HG02763 (cell line): ENCODE data around the gene ARPC1B.
"Not testable (repeated sequence)": the region's sequence is repeated elsewhere in the genome, so short reads cannot be mapped to it uniquely, and the experiment has no call there.

ENCODE experiments used
- ATAC-seq: cut with Tn5 transposase; IDR thresholded peaks from one replicate; pipeline ENCODE4 v1.9.1; 2021; ENCODE audit warnings: mild to moderate bottlenecking, moderate library complexity; ENCODE audit not compliant: unreplicated experiment

Gene ARPC1B

DNA sequence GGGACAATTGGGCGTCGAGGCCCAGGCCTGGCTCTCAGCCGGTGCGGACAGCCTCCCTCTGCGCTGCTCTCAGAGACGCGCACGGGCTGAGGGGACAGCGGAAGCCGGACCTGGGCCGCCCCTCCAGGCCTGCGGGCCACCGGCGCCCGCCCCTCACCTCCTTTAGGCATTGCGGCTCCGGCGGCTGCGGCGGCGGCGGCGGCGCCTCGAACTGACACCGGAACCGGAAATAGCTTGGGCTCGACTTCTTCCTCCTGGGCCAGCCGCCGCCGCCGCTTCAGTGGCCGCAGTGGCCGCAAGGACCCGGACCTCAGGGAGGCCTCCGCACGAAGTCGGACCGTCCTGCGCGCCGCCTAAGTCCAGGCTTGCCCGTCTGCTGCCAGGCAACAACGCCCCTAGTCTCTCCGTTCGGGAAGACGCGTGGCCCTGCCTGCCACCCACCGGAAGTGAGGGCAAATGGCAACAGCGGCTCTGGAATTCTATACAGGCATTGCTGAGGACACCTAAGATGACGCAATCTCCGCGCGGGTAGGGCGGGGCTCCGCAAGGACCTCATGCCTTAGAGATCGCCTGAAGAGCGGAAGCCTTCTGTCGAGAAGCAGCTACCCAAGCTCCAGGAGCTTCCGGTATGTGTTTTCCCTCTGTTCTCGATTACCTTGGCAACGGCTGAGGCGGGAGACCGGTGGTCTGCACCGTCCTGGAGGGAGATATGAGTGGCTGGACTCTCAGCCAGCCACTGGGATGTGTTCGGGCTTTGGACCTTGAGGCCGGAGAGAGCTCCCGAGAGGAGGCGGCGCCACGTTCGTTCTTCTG lies 34.1 kb downstream of the ARPC1B start, which contains the start of the genes BUD31 and PDAP1:
Gene BUD31 (plus strand): TSS at position 591 of the 813 bp plus-strand sequence. CDS start 2,124 bp downstream, outside the sequence.
Gene PDAP1 (minus strand): TSS at position 219 of the 813 bp plus-strand sequence. CDS start 49 bp downstream, at position 170.
- ATAC-seq = peak; percentile 74

DNA sequence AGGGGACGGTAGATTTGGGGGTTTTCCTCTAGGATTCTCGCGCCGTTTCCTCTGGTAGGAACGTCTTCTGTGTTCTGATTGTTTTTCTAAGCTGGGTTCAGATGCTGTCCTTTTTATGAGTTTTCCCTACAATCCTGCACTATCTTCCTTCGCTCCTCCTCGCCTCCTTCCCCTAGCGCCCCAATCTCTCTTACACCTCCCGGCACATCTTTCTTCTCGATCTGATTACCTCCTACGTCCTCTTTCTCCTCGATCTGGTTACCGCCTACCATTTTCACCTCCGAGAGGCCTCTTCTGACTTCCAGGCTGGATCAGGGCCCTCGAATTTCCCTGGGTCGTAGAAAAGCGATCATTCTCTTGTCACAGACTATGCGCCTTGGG lies 34.7 kb downstream of the ARPC1B start:
- ATAC-seq = peak; percentile 2

DNA sequence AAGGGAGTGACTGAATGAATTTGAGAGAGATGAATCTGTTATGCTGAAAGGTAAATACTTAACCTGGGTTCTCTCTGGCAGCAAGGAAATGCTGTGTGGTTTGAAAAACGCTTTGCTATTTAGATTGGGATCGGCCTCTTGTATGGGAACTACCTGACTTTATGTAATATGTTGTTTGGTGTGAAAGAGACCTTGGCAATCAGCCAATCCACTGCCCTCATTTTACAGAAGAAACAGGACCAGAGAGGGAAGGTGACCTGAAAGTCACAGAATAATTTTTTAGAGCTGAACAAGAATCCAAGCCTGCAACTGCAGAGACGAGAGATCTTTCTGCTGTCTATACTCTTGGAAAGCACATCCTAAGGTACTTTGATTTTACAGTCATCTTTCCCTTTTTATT lies 35.3 kb downstream of the ARPC1B start:
- ATAC-seq = no peak

DNA sequence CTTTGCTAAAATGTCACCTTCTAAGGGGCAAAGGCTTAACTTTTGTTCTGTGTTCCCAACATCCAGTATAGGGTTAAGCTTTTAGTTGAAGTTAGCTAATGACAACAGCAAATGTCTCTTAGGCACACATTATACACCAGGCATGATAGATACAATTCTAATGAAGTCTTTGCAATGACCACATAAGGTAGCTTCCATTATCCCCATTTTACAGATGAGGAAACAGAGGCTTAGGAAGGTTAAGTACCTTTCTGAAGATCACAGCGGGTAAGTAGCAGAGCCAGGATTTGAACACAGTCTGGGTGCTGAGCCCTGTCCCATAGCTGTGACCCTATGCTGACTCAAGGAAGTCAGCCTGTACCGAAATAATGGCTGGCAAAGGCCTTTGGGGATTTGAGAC lies 36.1 kb downstream of the ARPC1B start:
- no peak for ATAC-seq

DNA sequence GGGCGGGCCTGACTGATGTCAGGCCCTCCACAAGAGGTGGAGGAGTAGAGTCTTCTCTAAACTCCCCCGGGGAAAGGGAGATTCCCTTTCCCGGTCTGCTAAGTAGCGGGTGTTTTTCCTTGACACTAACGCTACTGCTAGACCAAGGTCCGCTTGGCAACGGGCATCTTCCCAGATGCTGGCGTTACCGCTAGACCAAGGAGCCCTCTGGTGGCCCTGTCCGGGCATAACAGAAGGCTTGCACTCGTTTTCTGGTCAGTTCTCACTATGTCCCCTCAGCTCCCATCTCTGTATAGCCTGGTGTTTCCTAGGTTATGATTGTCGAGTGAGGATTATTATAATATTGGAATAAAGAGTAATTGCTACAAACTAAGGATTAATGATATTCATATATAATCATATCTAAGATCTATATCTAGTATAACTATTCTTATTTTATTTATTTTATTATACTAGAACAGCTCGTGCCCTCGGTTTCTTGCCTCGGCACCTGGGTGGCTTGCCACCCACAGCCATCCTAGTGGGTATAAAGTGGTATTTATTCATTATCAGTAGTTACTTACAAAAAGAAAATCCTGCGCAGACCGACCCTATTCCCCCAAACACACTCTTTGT lies 41.1 kb downstream of the ARPC1B start:
- not testable (repeated sequence) for ATAC-seq

DNA sequence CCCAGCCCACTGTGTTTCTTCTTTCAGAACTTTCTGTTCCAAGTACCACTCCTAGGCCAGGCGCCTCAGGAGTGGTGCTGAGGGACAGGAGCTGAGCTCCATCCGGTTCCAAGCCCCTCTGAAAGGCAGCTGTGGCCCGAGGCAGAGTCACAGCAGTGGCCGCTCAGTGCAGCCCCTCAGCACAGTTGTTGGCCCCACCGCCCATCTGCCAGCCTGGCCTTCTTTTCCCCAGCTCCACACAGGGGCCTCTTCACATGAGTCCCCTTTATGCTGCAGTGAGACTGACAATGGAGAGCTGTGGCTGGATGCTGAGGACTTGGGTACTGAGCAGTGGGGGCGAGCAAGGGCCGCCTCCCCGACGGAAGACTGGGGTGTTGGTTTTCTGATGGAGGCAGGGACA lies 43.7 kb downstream of the ARPC1B start:
- no peak for ATAC-seq

DNA sequence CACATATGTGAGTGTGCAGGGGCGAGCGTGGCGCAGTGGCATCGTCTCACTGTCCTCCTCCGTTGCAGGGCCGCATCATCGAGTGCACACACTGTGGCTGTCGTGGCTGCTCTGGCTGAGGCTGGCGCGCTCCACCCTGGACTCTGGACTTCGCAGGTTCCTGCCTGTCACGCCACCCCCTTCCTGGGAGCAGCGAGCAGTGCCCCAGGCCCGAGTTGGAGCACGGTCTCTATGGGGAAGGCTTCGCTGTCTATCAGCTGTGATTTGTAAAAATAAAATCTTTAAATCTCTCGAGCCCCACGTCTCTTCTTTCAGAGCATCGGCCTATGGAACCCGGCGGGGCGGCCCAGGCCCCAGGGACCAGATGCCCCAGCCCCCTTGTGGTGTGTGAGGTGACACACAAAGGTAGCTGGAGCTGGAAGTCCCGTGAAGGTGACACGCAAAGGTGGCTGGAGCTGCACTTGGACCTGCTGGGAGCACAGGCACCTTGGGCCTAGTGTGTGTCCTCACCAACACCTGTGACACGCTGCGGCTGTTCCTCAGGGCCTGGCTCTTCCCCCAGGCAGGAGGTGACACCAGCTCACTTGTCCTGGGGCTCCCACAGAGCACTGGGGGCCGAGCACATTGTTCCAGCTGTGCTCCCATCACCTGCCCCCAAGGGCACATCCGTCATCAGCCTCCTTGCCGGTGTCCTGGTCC lies 44.9 kb downstream of the ARPC1B start:
- no peak for ATAC-seq

DNA sequence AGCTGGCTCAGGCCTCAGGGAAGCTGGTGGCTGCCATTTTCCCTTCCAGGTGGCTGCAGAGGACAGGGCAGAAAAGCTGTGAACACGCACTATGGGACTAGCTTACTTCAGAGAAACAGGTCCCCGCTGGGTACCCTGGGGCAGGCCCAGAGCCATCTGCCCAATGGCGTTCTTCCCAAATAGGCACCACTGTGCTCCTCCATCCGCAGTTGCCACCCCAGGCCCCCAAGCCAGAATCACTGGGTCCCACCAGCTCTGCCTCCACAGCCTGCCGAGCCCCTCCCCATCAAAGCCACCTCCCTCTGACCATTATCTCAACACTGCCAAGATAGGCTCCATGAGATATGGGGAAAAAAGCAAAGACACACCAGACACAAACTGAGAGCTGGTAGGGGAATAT lies 45.7 kb downstream of the ARPC1B start:
- ATAC-seq = no peak

DNA sequence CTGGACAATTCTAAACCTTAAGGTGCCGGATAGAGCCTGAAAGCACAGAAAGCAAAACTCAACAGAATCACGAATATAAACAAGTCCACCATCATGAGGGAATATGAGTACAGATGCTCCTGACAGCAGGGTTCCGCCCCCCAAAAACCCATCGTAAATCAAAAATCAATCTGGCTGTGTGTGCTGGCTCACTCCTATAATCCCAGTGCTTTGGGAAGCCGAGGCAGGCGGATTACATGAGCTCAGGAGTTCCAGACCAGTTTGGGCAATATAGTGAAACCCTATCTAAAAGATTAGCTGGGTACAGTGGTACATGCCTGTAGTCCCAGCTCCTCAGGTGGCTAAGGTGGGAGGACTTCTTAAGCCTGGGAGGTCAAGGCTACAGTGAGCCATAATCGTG lies 46.5 kb downstream of the ARPC1B start:
- no peak for ATAC-seq

DNA sequence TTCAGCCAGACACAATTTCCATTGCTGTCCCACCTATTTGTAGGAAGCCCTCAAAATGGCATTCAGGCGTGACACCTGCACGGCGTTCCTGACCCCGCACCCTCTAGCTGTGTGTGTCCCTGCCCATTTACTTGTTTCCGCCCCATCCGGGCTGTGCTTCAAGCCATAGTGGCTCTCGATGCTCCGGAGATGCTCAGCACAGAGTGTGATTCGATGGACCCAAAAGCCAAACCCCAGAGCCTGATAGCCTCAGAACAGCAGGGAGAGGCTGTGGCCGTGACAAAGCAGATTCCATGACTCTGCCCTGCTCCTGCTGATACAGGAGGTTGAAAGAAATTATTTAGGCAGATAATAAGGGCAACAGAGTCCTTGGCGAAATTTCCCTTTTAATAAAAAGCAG lies 47.7 kb downstream of the ARPC1B start:
- no peak for ATAC-seq

DNA sequence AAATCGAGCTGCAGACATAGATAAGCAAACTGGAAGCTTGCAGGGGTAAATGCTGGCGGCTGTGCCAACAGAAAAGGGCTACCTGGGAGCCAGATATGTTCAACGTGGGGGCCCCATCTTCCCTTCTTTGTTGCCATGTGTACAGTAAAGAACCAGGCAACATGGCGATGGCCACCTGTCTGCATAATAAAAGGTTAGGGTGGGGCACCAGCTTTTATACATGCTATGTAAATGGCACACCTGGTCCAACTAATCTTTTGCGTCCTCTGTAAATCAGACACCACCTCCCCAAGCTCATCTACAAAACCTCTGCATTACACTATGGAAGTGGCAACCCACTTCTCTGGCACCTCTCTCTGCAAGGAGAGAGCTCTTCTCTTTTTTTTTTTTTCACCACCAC lies 48.1 kb downstream of the ARPC1B start:
- ATAC-seq = no peak

DNA sequence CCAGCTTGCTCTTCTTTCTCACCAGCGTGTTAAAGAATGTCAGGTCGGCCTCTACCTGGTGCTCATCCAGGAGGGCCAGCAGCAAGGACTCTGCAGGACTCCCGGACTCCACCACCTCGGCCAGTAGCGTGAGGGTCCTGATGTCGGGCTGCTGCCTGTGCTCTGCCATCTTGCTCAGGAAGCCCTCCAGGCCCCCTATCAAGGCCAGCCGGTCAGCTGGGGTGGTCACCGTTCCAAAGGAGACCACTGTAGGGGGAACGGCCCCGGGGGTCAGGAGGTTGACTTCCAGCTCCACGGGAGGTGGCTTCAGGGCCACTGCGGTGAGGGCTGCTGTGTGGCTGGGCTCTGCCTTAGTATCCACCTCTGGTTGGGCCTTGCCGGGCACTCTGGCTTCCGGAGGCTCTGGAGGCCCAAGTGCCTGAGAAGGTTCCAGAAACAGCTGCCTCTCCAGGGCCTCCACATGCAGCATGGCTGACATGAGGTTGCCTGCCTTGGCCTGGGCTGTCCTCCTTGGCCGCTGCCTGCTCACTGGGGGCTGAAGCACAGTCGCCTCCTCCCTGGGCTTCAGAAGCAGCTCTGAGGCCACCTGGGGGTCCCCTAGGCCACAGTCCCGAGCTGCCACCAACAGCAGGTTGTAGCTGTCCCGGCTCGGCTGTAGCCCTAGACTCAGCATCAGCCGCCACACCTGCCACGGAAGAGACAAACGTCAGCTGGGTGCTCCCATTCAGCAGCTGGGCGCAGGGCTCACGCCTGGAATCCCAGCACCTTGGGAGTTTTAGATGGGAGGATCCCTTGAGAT lies 50.6 kb downstream of the ARPC1B start:
- no peak for ATAC-seq

DNA sequence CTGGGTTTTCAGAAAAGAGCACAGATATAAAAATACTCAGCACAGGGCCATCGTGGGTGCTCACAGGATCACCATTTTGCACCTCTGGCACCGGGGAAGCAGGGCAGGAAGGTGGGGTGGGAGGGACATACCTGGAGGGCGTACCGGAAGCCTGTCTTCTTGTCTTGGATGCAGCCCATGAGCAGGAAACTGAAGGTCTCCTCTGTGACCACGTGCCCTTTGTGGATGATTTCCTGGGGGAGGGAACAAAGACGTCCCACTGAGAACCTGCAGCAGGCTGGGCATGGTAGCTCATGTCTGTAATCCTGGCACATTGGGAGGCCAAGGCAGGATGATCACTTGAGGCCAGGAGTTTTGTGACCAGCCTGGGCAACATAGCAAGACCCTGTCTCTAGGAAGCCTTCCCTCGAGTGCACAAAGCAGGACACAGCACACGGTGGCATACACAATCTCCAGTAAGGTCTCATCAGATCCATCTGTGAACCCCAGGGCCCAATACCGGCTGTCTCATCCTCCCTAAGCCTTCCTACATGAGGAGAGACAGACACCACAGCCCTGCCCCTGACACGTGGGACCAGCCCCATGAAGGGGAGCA lies 54.5 kb downstream of the ARPC1B start:
- no peak for ATAC-seq

DNA sequence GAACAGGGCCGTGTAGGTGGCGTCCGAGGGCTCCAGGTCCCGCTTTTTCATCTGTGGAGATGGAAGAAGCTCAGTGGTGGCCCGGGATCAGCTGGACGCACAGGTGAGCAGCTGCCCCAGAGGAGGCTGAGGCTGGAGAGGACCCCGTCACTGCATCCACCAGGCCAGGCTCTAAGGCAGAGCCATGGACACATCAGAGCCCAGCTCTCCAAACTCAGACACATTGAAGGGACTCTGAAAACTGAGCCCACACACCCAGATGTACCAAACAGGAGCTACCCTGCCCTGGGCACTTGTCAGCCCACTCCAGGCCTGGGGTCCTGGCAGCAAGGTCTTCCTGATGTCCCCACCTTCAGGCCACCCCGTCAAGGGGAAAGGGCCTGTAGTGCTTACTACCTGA lies 55.2 kb downstream of the ARPC1B start:
- ATAC-seq = no peak

DNA sequence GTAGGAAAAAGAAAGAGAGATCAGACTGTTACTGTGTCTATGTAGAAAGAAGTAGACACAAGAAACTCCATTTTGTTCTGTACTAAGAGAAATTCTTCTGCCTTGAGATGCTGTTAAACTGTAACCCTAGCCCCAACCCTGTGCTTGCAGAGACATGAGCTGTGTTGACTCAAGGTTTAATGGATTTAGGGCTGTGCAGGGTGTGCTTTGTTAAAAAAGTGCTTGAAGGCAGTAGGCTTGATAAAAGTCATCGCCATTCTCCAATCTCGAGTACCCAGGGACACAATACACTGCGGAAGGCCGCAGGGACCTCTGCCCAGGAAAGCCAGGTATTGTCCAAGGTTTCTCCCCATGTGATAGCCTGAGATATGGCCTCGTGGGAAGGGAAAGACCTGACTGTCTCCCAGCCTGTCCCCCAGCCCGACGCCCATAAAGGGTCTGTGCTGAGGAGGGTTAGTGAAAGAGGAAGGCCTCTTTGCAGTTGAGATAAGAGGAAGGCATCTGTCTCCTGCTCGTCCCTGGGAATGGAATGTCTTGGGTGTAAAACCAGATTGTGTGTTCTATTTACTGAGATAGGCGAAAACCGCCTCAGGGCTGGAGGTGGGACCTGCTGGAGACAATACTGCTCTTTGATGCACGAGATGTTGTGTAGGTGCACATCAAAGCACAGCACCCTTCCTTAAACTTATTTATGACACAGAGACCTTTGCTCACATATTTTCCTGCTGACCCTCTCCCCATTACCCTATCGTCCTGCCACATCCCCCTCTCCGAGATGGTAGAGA lies 57.4 kb downstream of the ARPC1B start:
- ATAC-seq = not testable (repeated sequence)

DNA sequence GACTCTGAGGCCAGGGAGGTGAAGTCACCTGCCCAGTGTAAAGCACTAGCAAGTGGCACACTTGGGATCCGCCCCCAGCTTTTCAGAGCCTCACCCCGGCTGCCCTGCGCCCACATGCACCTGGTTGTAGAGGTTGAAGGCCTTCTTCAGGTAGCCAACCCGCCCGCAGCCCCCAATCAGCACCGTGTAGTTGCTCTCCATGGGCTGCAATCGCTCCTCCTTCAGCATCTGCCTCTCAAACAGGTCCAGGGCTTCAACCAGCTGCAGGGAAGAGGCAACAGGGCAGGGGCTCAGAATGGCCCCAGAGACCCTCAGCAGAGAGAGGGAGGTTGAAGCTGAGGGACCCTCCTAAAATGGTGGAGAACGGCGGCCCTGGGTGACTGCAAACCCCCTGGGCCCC lies 58.6 kb downstream of the ARPC1B start:
- no peak for ATAC-seq

DNA sequence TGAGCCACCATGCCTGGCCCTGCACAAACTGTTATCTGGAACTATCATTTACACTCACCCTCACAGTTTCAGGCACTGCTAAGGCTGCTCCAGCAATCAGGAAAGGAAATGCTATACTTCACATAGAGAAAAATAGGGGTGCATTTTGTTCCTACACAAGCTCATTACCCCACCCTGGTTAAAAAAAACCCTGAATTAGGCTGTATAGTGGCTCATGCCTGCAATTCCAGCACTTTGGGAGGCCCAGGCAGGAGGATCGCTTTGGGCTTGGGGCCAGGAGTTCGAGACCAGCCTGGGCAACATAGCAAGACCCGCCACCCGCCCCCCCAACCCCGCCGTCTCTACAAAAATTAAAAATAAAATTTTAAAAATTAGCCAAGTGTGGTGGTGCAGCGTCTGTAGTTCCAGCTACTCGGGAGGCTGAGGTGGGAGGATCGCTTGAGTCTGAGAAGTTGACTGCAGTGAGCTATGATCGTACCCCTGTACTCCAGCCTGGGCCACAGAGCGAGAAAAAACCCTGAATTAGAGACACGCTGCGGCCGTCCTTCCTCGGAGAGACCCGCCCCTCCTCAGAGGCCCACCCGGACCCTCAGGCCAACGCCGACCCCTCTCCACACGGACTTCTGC lies 63.5 kb downstream of the ARPC1B start:
- ATAC-seq = no peak

DNA sequence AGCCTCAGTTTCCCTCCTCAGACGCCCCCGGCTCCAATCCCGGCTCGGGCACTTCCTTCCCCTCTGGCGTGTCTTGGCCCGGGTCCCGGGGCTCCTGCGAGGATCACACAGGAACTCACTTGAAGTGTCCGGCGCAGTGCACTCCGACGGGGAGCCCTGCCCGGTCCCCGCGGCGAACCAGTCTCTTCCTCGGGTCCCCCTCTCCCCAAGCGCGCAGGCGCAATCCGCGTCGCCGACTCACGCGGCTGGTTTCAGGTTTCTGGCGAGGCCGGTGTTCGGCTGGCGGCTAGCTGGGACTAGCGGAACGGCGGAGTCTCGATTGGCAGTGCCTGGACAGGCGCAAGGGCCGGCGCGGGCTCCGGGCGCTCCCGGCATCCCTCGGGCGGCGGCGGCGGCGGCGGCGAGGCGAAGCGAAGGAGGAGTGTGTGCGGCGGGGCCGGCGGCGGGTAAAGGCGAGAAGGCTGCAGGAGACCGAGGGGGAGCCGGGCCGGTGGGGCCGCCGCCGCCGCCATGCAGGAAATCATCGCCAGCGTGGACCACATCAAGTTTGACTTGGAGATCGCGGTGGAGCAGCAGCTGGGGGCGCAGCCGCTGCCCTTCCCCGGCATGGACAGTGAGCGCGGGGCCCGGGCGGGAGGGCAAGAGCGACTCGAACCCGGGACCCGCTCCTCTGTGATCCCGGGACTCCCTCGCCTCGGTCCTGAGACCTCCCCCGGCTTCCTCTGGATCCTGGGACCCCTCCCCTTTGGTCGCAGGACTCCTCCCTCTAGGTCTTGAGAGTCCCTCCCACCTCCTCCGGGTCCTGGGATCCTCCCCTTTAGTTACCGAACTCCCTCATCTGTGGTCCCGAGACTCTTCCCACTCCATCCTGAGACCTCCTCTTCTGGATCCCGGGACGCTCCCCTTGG lies 64.3 kb downstream of the ARPC1B start, which contains the start of the genes CPSF4 and PTCD1:
Gene CPSF4 (plus strand): TSS at position 371 of the 908 bp plus-strand sequence. CDS start 140 bp downstream, at position 511.
Gene PTCD1 (minus strand): TSS at position 226 of the 908 bp plus-strand sequence. CDS start 3,556 bp downstream, outside the sequence.
- peak; percentile 90 for ATAC-seq
